ENCODE results near the gene YWHAE. TPM values are rescaled to one million over a fixed set of nuclear protein-coding genes. Genes with fewer than 3 reads are reported as not detected.

The YWHAE gene
- total RNA-seq, 2 experiments from 2014 or later = 267 to 646 TPM

DNA sequence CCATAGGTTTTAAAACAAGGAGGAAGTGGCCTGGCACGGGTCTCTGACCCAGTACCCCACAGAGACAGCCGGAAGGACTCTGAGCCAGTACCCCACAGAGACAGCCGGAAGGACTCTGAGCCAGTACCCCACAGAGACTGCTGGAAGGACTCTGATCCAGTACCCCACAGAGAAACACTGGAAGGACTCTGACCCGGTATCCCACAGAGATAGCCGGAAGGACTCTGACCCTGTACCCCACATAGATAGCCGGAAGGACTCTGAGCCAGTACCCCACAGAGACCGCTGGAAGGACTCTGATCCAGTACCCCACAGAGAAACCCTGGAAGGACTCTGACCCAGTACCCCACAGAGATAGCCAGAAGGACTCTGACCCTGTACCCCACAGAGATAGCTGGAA is 71.6 kb downstream of the YWHAE start:
- H3K9me2 ChIP-seq (ENCODE audit: insufficient read depth, low read length) = no peaks in the 10 kb centered on the region
- no peak overlapping the region for H3K27ac ChIP-seq (ENCODE audit: low read depth, low read length, poor library complexity, severe bottlenecking)
- H3K79me2 ChIP-seq (ENCODE audit: insufficient read depth, low read depth, low read length) = no peaks in the 10 kb centered on the region
- H3K4me2 ChIP-seq (ENCODE audit: low read length) = no peak overlapping the region
- ChIA-PET POLR2A (no interaction called here), CTCF (ENCODE audit: unreplicated experiment) (no interaction called here)
- BruUV-seq (replicated peaks) = no TSS peak
- no peaks in the 10 kb centered on the region for H3K36me3 ChIP-seq (ENCODE audit: insufficient read depth, low read length)
- no peak for TF ChIP-seq EZH2phosphoT487 (IDR thresholded peaks at IDR 0.05; ENCODE audit: borderline replicate concordance, low read depth, low read length)
- TF ChIP-seq, protein P1, sequence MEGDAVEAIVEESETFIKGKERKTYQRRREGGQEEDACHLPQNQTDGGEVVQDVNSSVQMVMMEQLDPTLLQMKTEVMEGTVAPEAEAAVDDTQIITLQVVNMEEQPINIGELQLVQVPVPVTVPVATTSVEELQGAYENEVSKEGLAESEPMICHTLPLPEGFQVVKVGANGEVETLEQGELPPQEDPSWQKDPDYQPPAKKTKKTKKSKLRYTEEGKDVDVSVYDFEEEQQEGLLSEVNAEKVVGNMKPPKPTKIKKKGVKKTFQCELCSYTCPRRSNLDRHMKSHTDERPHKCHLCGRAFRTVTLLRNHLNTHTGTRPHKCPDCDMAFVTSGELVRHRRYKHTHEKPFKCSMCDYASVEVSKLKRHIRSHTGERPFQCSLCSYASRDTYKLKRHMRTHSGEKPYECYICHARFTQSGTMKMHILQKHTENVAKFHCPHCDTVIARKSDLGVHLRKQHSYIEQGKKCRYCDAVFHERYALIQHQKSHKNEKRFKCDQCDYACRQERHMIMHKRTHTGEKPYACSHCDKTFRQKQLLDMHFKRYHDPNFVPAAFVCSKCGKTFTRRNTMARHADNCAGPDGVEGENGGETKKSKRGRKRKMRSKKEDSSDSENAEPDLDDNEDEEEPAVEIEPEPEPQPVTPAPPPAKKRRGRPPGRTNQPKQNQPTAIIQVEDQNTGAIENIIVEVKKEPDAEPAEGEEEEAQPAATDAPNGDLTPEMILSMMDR (conservative IDR thresholded peaks at IDR 0.05; ENCODE audit: low read length) = no peak
- DNase-seq (ENCODE audit: low spot score) = no peak
- H2AFZ ChIP-seq (ENCODE audit: low read length) = no peak overlapping the region
- intact Hi-C loops (cut with micrococcal nuclease; ENCODE audit: unreplicated experiment) = no loop called here
- no peaks in the 10 kb centered on the region for H3K9me3 ChIP-seq (ENCODE audit: low read length)
- no peaks in the 10 kb centered on the region for H4K20me1 ChIP-seq (ENCODE audit: insufficient read depth, low read length)
- H3K4me3 ChIP-seq (ENCODE audit: low read depth, low read length, poor library complexity, severe bottlenecking) = no peak overlapping the region
- H3K4me1 ChIP-seq (ENCODE audit: insufficient read depth, low read length, poor library complexity, severe bottlenecking) = no peaks in the 10 kb centered on the region

DNA sequence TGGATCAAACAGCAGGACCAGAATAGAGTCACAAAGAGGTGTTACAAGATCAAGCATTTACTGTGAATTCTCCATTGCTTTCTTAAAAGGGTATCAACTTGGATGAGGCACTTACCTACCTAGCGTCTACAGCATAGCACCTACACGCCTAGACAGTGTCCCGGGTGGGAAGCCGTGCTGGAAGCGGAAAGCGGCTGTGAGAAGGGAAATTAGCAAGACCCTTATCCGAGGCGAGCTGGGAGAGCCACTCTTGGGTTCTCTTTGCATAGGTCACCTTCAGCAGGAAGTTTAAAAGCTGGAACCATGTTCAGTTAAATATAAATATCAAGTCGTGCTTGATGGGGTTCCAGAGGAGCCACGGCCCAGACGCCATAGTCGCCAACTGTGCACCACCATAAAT is 74.3 kb downstream of the YWHAE start:
- CTCF ChIA-PET (ENCODE audit: unreplicated experiment) = interaction anchor here (0.5 kb wide), 1 partner anchor 27 kb away, joined by 4 read pairs; no protein-coding TSS in a partner anchor
- POLR2A ChIA-PET = no interaction called here
- no peaks in the 10 kb centered on the region for H4K20me1 ChIP-seq (ENCODE audit: insufficient read depth, low read length)
- intact Hi-C loops (cut with micrococcal nuclease; ENCODE audit: unreplicated experiment) = no loop called here
- no peaks in the 10 kb centered on the region for H3K9me2 ChIP-seq (ENCODE audit: insufficient read depth, low read length)
- no peak overlapping the region for H3K4me3 ChIP-seq (ENCODE audit: low read depth, low read length, poor library complexity, severe bottlenecking)
- no TSS peak for BruUV-seq (replicated peaks)
- H2AFZ ChIP-seq (ENCODE audit: low read length) = no peak overlapping the region
- no peak overlapping the region for H3K4me2 ChIP-seq (ENCODE audit: low read length)
- H3K36me3 ChIP-seq (ENCODE audit: insufficient read depth, low read length) = no peaks in the 10 kb centered on the region
- no peaks in the 10 kb centered on the region for H3K79me2 ChIP-seq (ENCODE audit: insufficient read depth, low read depth, low read length)
- H3K27ac ChIP-seq (ENCODE audit: low read depth, low read length, poor library complexity, severe bottlenecking) = no peak overlapping the region
- no peak for DNase-seq (ENCODE audit: low spot score)
- TF ChIP-seq EZH2phosphoT487 (IDR thresholded peaks at IDR 0.05; ENCODE audit: borderline replicate concordance, low read depth, low read length) = no peak
- TF ChIP-seq, protein P1 (conservative IDR thresholded peaks at IDR 0.05; ENCODE audit: low read length) = no peak
- no peaks in the 10 kb centered on the region for H3K4me1 ChIP-seq (ENCODE audit: insufficient read depth, low read length, poor library complexity, severe bottlenecking)
- no peaks in the 10 kb centered on the region for H3K9me3 ChIP-seq (ENCODE audit: low read length)

DNA sequence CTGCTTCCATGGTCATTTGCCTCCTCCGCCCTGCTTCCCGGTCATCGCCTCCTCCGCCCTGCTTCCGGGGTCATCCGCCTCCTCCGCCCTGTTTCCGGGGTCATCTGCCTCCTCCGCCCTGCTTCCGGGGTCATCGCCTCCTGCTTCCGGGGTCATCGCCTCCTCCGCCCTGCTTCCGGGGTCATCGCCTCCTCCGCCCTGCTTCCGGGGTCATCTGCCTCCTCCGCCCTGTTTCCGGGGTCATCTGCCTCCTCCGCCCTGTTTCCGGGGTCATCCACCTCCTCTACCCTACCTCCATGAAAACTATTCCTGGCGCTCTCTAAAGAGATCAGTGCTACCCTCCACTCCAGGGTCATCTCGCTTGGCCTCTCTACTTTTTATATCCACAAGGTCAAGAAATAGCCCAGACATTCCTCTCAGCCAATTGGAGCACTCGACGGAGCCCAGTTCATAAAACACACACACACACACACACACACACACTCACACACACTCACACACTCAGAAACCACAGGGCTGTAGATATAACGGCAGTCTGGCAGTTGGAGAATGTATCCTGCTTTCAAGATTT is 75.7 kb downstream of the YWHAE start:
- no TSS peak for BruUV-seq (replicated peaks)
- no peak overlapping the region for H3K4me3 ChIP-seq (ENCODE audit: low read depth, low read length, poor library complexity, severe bottlenecking)
- H3K4me2 ChIP-seq (ENCODE audit: low read length) = no peak overlapping the region
- H4K20me1 ChIP-seq (ENCODE audit: insufficient read depth, low read length) = no peaks in the 10 kb centered on the region
- no peaks in the 10 kb centered on the region for H3K36me3 ChIP-seq (ENCODE audit: insufficient read depth, low read length)
- no peak overlapping the region for H3K27ac ChIP-seq (ENCODE audit: low read depth, low read length, poor library complexity, severe bottlenecking)
- H2AFZ ChIP-seq (ENCODE audit: low read length) = no peak overlapping the region
- CTCF ChIA-PET (ENCODE audit: unreplicated experiment) = interaction anchor here (0.6 kb wide), 1 partner anchor 274 kb away, joined by 3 read pairs; no protein-coding TSS in a partner anchor
- H3K9me3 ChIP-seq (ENCODE audit: low read length) = no peaks in the 10 kb centered on the region
- POLR2A ChIA-PET = interaction anchor here (0.7 kb wide), 1 partner anchor 8 kb away, joined by 3 read pairs; no protein-coding TSS in a partner anchor
- no peaks in the 10 kb centered on the region for H3K9me2 ChIP-seq (ENCODE audit: insufficient read depth, low read length)
- DNase-seq (ENCODE audit: low spot score) = no peak
- TF ChIP-seq EZH2phosphoT487 (IDR thresholded peaks at IDR 0.05; ENCODE audit: borderline replicate concordance, low read depth, low read length) = no peak
- TF ChIP-seq, protein P1 (conservative IDR thresholded peaks at IDR 0.05; ENCODE audit: low read length) = no peak
- intact Hi-C loops (cut with micrococcal nuclease; ENCODE audit: unreplicated experiment) = no loop called here
- H3K79me2 ChIP-seq (ENCODE audit: insufficient read depth, low read depth, low read length) = no peaks in the 10 kb centered on the region
- H3K4me1 ChIP-seq (ENCODE audit: insufficient read depth, low read length, poor library complexity, severe bottlenecking) = no peaks in the 10 kb centered on the region
